HG02642 (cell line): ENCODE data around the gene MTMR10.

Experiments used
- ATAC-seq: cut with Tn5 transposase; IDR thresholded peaks from one replicate; pipeline ENCODE4 v1.9.1; 2021; ENCODE audit warnings: mild to moderate bottlenecking; ENCODE audit not compliant: unreplicated experiment, poor library complexity

MTMR10 gene

GRCh38 chr15:30963681-30964080, 27.7 kb downstream of the MTMR10 start:
- ATAC-seq: no peak

GRCh38 chr15:30962659-30963058, 28.8 kb downstream of the MTMR10 start:
- no peak for ATAC-seq

- ATAC-seq: no peak
These were observed 29.3 kb downstream of the MTMR10 start for GRCh38 chr15:30962079-30962478.

- no peak for ATAC-seq
These were observed 33.2 kb downstream of the MTMR10 start for GRCh38 chr15:30958219-30958618.

GRCh38 chr15:30956216-30957124, 35.0 kb downstream of the MTMR10 start:
- ATAC-seq: no peak

- no peak for ATAC-seq
These were observed 36.8 kb downstream of the MTMR10 start for GRCh38 chr15:30954674-30955073.

GRCh38 chr15:30953731-30954378, 37.6 kb downstream of the MTMR10 start:
- ATAC-seq: no peak

GRCh38 chr15:30953183-30953582, 38.2 kb downstream of the MTMR10 start:
- ATAC-seq: no peak

- no peak for ATAC-seq
These were observed 47.6 kb downstream of the MTMR10 start for GRCh38 chr15:30943654-30944335.

- no peak for ATAC-seq
These were observed 49.9 kb downstream of the MTMR10 start for GRCh38 chr15:30941520-30941919.

- no peak for ATAC-seq
These were observed 51.1 kb downstream of the MTMR10 start for GRCh38 chr15:30940359-30940758.

- ATAC-seq: no peak
These were observed 52.3 kb downstream of the MTMR10 start for GRCh38 chr15:30939161-30939560.

- ATAC-seq: no peak
These were observed 58.1 kb downstream of the MTMR10 start for GRCh38 chr15:30933293-30933692.

- ATAC-seq: no peak
These were observed 61.0 kb downstream of the MTMR10 start for GRCh38 chr15:30930422-30930821.

GRCh38 chr15:30929982-30930381, 61.4 kb downstream of the MTMR10 start:
- ATAC-seq: no peak

- no peak for ATAC-seq
These were observed 62.3 kb downstream of the MTMR10 start for GRCh38 chr15:30929064-30929669.

- ATAC-seq: no peak
These were observed 63.4 kb downstream of the MTMR10 start for GRCh38 chr15:30928076-30928475.

- no peak for ATAC-seq
These were observed 64.2 kb downstream of the MTMR10 start for GRCh38 chr15:30927148-30927761.

GRCh38 chr15:30926161-30926560, 65.3 kb downstream of the MTMR10 start:
- no peak for ATAC-seq

- ATAC-seq: no peak
These were observed 65.7 kb downstream of the MTMR10 start for GRCh38 chr15:30925686-30926085.
